Measurements from ENCODE around the gene CD8B. TPM values are rescaled to one million over a fixed set of nuclear protein-coding genes. Genes with fewer than 3 reads are reported as not detected.
"Not testable (repeated sequence)": the region's sequence is repeated elsewhere in the genome, so short reads cannot be mapped to it uniquely, and the experiment has no call there.

Gene CD8B
- total RNA-seq, 1 experiment from 2014 or later: 0.24 TPM

DNA sequence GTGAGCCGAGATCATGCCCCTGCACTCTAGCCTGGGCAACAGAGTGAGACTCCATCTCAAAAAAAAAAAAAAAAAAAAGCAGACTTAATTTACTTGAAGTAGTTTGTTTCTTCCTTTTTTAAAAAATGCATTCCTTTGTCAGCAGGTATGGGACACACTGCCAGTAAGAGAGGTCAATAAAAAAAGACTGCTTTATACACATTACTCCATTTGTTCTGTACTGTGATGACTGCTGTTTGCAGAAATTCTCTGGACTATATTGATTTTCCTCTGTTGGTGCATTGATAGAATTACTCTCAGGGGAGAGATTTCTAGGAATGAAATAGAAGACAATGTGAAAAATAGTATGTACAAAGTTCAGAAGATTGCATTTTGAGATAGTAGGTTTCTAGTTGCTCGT lies 21.2 kb upstream of the CD8B start:
- H3K4me1 ChIP-seq (ENCODE audit: insufficient read depth, low read length): not testable (repeated sequence)

DNA sequence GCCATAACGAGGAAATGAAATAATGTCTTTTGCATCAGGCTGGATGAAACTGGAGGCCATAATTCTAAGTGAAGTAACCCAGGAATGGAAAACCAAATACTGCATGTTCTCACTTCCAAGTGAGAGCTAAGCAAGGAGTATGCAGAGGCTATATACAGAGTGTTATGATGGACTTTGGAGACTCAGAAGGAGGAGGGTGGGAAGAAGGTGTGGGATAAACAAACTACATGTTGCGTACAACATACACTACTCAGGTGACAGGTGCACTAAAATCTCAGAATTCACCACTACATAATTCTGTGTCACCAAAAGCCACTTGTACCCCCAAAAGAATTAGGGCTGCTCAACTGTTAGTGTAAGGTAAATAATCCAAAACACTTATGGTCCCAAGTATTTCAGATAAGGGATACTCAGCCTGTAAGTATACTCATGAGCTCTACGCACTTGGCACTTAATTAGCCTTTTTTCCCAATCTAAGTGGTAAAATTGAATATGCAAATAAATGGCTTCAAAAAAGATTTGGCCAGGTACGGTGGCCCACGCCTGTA lies 20.5 kb upstream of the CD8B start:
- not testable (repeated sequence) for H2BK12ac ChIP-seq (ENCODE audit: insufficient read length, low read depth, low read length); H3K4me3 Mint-ChIP-seq; H3K9ac ChIP-seq (ENCODE audit: extremely low read depth, insufficient read length, low read length)

More for the DNA sequence above, 21.2 kb upstream of the CD8B start:
- H2BK5ac ChIP-seq (ENCODE audit: insufficient read length, low read length); H3K27ac ChIP-seq (ENCODE audit: insufficient read length, low read depth, low read length); H2BK120ac ChIP-seq (ENCODE audit: low read depth, low read length, poor library complexity, severe bottlenecking); H3K9me3 Mint-ChIP-seq; H3K27me3 Mint-ChIP-seq (ENCODE audit: low read depth); H2BK15ac ChIP-seq (ENCODE audit: low read depth, low read length); H3K36me3 Mint-ChIP-seq (ENCODE audit: insufficient read depth in 1 of 3, low read depth in 3 of 3); H3K14ac ChIP-seq (ENCODE audit: insufficient read depth, low read length); H4K91ac ChIP-seq (ENCODE audit: insufficient read length, low read depth, low read length); H3K23me2 ChIP-seq (ENCODE audit: insufficient read length, low read depth, low read length, poor library complexity, severe bottlenecking); H3K23ac ChIP-seq (ENCODE audit: insufficient read length, low read depth, low read length); H2AK5ac ChIP-seq (ENCODE audit: insufficient read length, low read length); H2BK12ac ChIP-seq (ENCODE audit: insufficient read length, low read depth, low read length); H3K9ac ChIP-seq (ENCODE audit: extremely low read depth, insufficient read length, low read length); H2AFZ ChIP-seq (ENCODE audit: low read length); H3K79me2 ChIP-seq (ENCODE audit: insufficient read depth, low read length); H3K27ac Mint-ChIP-seq; H4K20me1 ChIP-seq (ENCODE audit: control insufficient read depth, insufficient read depth, insufficient read length); H3K4me3 Mint-ChIP-seq; H4K8ac ChIP-seq (replicated peaks; ENCODE audit: insufficient read length, low read depth, low read length); H4K5ac ChIP-seq (ENCODE audit: insufficient read length, low read depth, low read length); H2BK20ac ChIP-seq (ENCODE audit: low read depth, low read length, poor library complexity, severe bottlenecking); H3K56ac ChIP-seq (ENCODE audit: insufficient read length, low read depth, low read length); H3K18ac ChIP-seq (ENCODE audit: insufficient read length, low read depth, low read length); H3K79me1 ChIP-seq (ENCODE audit: insufficient read depth, low read depth, low read length, poor library complexity, severe bottlenecking); H3K4me1 Mint-ChIP-seq; DNase-seq; H3K4me2 ChIP-seq (ENCODE audit: insufficient read depth, insufficient read length, low read length); H3K27me3 ChIP-seq (ENCODE audit: insufficient read depth, low read length); H3K9me3 ChIP-seq (ENCODE audit: control insufficient read depth, low read depth, low read length); H3K4ac ChIP-seq (ENCODE audit: low read depth, low read length); H3T11ph ChIP-seq (ENCODE audit: low read length): not testable (repeated sequence)
- no CpG with 5 or more reads among the region's 2 CpGs for WGBS (ENCODE audit: extremely low coverage, insufficient read length, low lambda C conversion rate)

More for the DNA sequence above, 20.5 kb upstream of the CD8B start:
- H3T11ph ChIP-seq (ENCODE audit: low read length); H3K27ac ChIP-seq (ENCODE audit: insufficient read length, low read depth, low read length); H3K4me2 ChIP-seq (ENCODE audit: insufficient read depth, insufficient read length, low read length); H3K79me2 ChIP-seq (ENCODE audit: insufficient read depth, low read length); H4K91ac ChIP-seq (ENCODE audit: insufficient read length, low read depth, low read length); H4K20me1 ChIP-seq (ENCODE audit: control insufficient read depth, insufficient read depth, insufficient read length); H2BK5ac ChIP-seq (ENCODE audit: insufficient read length, low read length); H3K79me1 ChIP-seq (ENCODE audit: insufficient read depth, low read depth, low read length, poor library complexity, severe bottlenecking); H3K9me3 ChIP-seq (ENCODE audit: control insufficient read depth, low read depth, low read length); H3K4ac ChIP-seq (ENCODE audit: low read depth, low read length); H2BK15ac ChIP-seq (ENCODE audit: low read depth, low read length); H3K14ac ChIP-seq (ENCODE audit: insufficient read depth, low read length); H3K27ac Mint-ChIP-seq; H4K5ac ChIP-seq (ENCODE audit: insufficient read length, low read depth, low read length); H4K8ac ChIP-seq (replicated peaks; ENCODE audit: insufficient read length, low read depth, low read length); H3K4me1 ChIP-seq (ENCODE audit: insufficient read depth, low read length); H2BK20ac ChIP-seq (ENCODE audit: low read depth, low read length, poor library complexity, severe bottlenecking); H3K36me3 Mint-ChIP-seq (ENCODE audit: insufficient read depth in 1 of 3, low read depth in 3 of 3); H3K9me3 Mint-ChIP-seq; DNase-seq; H3K27me3 Mint-ChIP-seq (ENCODE audit: low read depth); H3K18ac ChIP-seq (ENCODE audit: insufficient read length, low read depth, low read length); H3K56ac ChIP-seq (ENCODE audit: insufficient read length, low read depth, low read length); H3K27me3 ChIP-seq (ENCODE audit: insufficient read depth, low read length); H2AFZ ChIP-seq (ENCODE audit: low read length); H3K4me1 Mint-ChIP-seq; H3K23ac ChIP-seq (ENCODE audit: insufficient read length, low read depth, low read length); H3K23me2 ChIP-seq (ENCODE audit: insufficient read length, low read depth, low read length, poor library complexity, severe bottlenecking); H2BK120ac ChIP-seq (ENCODE audit: low read depth, low read length, poor library complexity, severe bottlenecking); H2AK5ac ChIP-seq (ENCODE audit: insufficient read length, low read length): not testable (repeated sequence)
- WGBS (ENCODE audit: extremely low coverage, insufficient read length, low lambda C conversion rate): no CpG with 5 or more reads among the region's 5 CpGs
